ENCODE measurements around the gene POP4. TPM values are rescaled to one million over a fixed set of nuclear protein-coding genes. Genes with fewer than 3 reads are reported as not detected.

Gene POP4
- total RNA-seq, 4 donors from 2014 or later, result 53.4 to 91.4 (median 87.8) TPM

DNA sequence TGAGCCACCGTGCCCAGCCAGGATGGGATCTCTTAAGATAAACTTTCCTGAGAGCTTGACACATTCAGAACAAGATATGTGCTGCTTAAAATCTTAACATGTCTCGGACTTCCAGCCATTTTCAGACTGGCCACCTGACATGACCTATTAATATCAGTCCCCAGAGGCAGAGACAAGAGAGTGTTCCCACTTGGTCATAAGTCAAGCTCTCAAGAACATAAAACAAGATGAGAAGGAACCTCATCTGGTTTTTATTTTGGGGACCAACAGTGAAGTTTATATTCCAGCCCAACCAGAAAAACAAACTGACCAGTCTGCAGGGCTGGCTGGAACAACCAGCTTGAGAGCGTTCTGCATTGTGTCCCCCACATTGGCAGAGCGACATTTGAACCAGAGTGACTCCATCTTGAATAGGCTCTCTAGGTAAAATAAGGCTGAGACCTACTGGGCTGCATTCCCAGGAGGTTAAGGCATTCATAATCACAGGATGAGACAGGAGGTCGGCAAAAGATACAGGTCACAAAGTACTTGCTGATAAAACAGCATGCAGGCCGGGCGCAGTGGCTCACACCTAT, 37.4 kb downstream of the POP4 start:
- no peak for TF ChIP-seq POLR2A (IDR thresholded peaks at IDR 0.05)
- TF ChIP-seq CTCF (IDR thresholded peaks at IDR 0.05), result no peak
- Histone ChIP-seq H3K4me3 (replicated peaks in 1 of 3) (no peak overlapping the region), H3K27ac (no peak overlapping the region), H3K36me3 (no peaks in the 10 kb centered on the region), H3K27me3 (no peaks in the 10 kb centered on the region), H3K9me3 (no peaks in the 10 kb centered on the region), H3K4me1 (peaks cover 5 to 17% of the 10 kb centered on the region in 2 donors)
- intact Hi-C loops (cut with DNase I), result no loop called here
- 75 to 76% methylated on average over 7 of the region's 7 CpGs for WGBS, 2 donors
- DNase-seq, result no peak

- intact Hi-C loops (cut with DNase I), result no loop called here
- Histone ChIP-seq H3K4me1 (peaks cover 5 to 17% of the 10 kb centered on the region in 2 donors), H3K27ac (no peak overlapping the region), H3K9me3 (no peaks in the 10 kb centered on the region), H3K27me3 (no peaks in the 10 kb centered on the region), H3K36me3 (no peaks in the 10 kb centered on the region), H3K4me3 (replicated peaks in 1 of 3) (no peak overlapping the region)
- 91 to 92% methylated on average over 6 of the region's 6 CpGs for WGBS, 2 donors
- DNase-seq, result no peak
- no peak for TF ChIP-seq CTCF (IDR thresholded peaks at IDR 0.05)
- TF ChIP-seq POLR2A (IDR thresholded peaks at IDR 0.05), result no peak
These were observed 38.1 kb downstream of the POP4 start for GRCh38 chr19:29644210-29644609.

GRCh38 chr19:29645491-29645867, 39.4 kb downstream of the POP4 start:
- Histone ChIP-seq H3K36me3 (no peaks in the 10 kb centered on the region), H3K27me3 (no peaks in the 10 kb centered on the region), H3K4me3 (replicated peaks in 1 of 3) (no peak overlapping the region), H3K9me3 (no peaks in the 10 kb centered on the region), H3K27ac (no peak overlapping the region), H3K4me1 (peaks cover 5 to 17% of the 10 kb centered on the region in 2 donors)
- TF ChIP-seq POLR2A (IDR thresholded peaks at IDR 0.05) (no peak), CTCF (IDR thresholded peaks at IDR 0.05) (no peak)
- WGBS, 2 donors, result 30% methylated on average over 5 of the region's 5 CpGs
- intact Hi-C loops (cut with DNase I), result no loop called here
- DNase-seq, result no peak

DNA sequence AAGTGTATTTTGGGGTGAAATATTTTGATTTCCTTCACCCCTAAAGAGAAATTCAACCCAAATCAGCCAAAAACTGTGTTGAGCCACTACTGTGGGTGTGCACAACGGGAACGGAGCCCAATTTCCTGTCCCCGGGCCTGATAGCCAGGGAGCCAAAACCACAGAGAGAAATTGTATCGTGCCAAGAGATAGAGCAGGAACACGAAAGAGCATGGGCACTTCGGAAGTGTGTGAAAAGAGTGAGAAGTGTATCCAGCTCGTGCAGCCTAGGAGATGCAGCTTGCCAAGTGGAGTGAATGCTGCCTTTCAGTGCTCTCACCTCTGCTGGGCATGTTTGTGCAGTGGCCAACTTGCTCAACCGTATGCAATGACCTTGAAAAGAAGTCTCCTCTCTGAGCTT, 39.8 kb downstream of the POP4 start:
- H3K9me3 ChIP-seq, result no peaks in the 10 kb centered on the region
- no peak overlapping the region for H3K27ac ChIP-seq
- intact Hi-C loops (cut with DNase I), result no loop called here
- H3K4me1 ChIP-seq, result peaks cover 5 to 17% of the 10 kb centered on the region in 2 donors
- H3K36me3 ChIP-seq, result no peaks in the 10 kb centered on the region
- DNase-seq, result peak; percentile 36 to 67
- H3K27me3 ChIP-seq, result no peaks in the 10 kb centered on the region
- TF ChIP-seq POLR2A (IDR thresholded peaks at IDR 0.05) (no peak), CTCF (IDR thresholded peaks at IDR 0.05) (no peak)
- 9 to 32% methylated on average over 8 of the region's 8 CpGs for WGBS, 2 donors
- no peak overlapping the region for H3K4me3 ChIP-seq (replicated peaks in 1 of 3)

DNA sequence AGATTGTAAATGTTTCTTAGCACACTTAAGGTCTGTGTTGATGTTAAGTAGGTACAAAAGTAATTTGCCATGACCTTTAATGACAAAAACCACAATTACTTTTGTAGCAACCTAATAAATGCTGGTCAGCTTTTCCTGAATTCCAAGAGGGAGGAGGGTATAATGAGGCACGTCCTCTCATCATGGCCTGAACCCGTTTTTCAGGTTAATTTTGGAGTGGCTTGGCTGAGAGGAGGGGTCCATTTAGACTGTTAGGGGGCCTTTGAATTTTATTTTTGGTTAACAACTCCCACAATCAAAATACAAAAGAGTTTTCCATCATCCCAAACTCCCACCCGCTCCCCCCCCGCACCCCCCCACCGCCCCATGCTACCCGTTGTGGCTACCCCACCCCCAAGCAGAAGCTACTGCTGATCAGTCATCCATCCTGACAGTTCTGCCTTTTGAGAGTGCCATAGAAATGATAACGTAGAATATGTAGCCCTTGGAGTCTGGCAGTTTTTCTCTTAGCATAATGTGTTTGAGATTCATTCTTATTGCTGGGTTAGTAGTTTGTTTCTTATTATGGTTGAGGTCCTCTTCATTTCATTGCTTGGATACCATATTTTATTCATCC, 44.8 kb downstream of the POP4 start:
- Histone ChIP-seq H3K36me3 (no peaks in the 10 kb centered on the region), H3K4me1 (peaks cover 5 to 7% of the 10 kb centered on the region in 2 donors), H3K27me3 (no peaks in the 10 kb centered on the region), H3K9me3 (no peaks in the 10 kb centered on the region), H3K4me3 (replicated peaks in 1 of 3) (no peak overlapping the region), H3K27ac (no peak overlapping the region)
- TF ChIP-seq POLR2A (IDR thresholded peaks at IDR 0.05) (no peak), CTCF (IDR thresholded peaks at IDR 0.05) (no peak)
- WGBS, 2 donors, result 49 to 59% methylated on average over 6 to 7 of the region's 7 CpGs
- DNase-seq, result no peak
- intact Hi-C loops (cut with DNase I), result no loop called here

Data from thyroid gland (tissue), 4 donors.